Measurements from ENCODE around the gene LEMD3.
"Not testable (repeated sequence)": the region's sequence is repeated elsewhere in the genome, so short reads cannot be mapped to it uniquely, and the experiment has no call there.

The LEMD3 gene

DNA sequence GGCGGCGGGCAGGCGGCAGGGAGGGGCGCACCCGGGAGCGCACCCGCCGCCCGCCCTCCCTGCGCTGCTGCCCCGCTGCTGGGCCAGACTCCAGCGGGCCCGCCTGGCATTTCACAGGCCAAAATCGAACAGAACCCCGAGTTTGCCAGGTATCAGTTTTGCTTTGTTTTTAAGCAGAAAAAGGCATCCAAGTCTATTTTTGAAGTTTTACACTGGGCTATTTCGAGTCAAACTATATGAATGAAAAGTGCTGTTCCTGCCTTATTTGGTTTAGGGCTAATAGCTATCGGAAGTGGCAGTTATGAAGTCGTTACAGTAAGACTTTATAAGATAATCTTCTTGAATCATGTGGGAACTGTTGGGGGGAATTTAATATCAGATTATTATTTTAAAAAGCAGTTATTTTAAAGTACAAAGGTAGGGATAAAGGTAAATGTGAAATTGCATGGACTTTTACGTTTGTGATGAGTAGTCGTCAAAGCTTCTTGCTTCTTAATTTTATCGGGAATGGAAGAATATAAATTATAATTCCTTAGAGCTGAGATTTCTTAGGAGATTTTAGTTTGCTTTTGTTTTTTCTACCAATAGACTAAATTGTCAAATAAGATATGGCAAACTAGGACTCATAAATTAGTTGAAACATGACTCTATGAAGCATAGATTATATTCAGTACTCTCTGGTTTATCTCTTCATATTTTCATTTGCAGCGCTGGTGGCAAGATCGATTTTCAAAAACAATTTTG lies 110.2 kb downstream of the LEMD3 start:
- no peak for DNase-seq (ENCODE audit: low read depth)

GRCh38 chr12:65280306-65280705 lies 110.9 kb downstream of the LEMD3 start:
- DNase-seq (ENCODE audit: low read depth): no peak

DNA sequence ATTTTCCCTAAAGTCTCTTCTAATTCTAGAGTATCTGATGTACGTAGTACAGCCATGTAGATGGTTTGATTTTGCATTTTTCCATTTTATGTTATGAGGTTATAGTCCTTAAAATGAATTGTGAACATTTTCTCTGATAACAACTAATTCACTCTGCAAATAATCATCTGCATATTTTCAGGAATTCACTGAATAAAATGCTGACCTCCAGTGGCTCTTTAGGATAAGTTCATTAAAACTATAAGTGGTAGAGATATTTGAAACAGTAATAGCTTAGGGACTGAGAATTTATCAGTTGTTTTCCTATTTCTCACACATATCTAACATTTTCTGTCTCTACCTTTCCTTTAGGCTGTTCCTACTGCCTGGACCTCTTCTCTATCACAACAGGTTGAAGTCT lies 113.5 kb downstream of the LEMD3 start:
- no peak for DNase-seq (ENCODE audit: low read depth)

GRCh38 chr12:65285532-65285931 lies 116.1 kb downstream of the LEMD3 start:
- not testable (repeated sequence) for DNase-seq (ENCODE audit: low read depth)

GRCh38 chr12:65287426-65287825 lies 118.0 kb downstream of the LEMD3 start:
- no peak for DNase-seq (ENCODE audit: low read depth)

DNA sequence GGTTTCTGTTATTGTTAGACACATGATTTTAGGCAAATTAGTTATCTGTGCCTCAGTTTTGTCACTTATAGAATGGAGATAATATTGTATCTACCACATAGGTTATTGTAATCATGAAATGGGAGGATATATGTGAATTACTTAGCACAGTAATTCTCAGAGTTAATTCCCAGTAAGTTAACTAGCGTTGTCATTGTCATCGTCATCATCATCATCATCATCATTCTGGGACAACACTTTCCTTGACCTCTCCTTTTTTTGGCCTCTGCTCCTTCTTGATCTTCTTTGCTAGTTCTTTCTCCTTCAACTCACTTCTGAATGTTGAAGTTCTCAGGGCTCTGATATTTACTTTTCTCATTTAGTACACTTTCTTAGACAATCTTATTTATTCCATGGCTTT lies 122.9 kb downstream of the LEMD3 start:
- DNase-seq (ENCODE audit: low read depth): no peak

- DNase-seq (ENCODE audit: low read depth): no peak
Observed at GRCh38 chr12:65293735-65294134, 124.4 kb downstream of the LEMD3 start.

- DNase-seq (ENCODE audit: low read depth): no peak
Observed at GRCh38 chr12:65294641-65295262, 125.4 kb downstream of the LEMD3 start.

DNA sequence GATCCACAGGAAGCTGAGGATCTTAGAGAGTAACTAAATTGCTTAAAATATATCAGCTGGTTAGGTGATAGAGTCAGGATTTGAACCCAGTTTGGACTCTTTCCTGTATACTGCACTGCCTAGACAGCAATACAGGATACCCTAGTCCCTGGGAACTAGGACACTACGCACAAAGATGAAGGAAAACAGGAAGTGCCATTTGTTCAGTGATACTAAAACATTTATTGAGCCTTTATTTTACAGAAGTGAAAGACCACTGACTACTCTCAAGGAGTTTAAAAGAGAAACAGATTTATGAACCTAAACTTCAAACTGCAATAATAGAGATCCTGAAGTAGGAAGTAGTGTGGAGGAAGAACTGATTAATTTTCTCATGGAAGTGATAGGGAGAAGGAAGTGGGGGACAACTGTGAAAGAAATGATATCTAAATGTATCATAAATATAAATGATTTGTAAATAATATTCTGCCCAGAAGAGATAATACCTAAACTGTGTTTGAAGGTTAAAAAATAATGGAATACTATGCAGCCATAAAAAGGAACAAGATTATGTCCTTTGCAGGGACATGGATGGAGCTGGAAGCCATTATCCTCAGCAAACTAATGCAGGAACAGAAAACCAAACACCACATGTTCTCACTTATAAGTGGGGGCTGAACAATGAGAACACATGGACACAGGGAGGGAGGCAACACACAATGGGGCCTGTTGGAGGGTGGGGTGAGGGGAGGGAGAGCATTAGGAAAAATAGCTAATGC lies 127.3 kb downstream of the LEMD3 start:
- no peak for DNase-seq (ENCODE audit: low read depth)

Data from stromal cell of bone marrow (primary cell).